Hepatic stellate cell (primary cell): ENCODE measurements around the gene TRIM45.

Experiments used
- DNase-seq: peaks from one replicate; pipeline ENCODE4 v3.0.0; 2011; ENCODE audit warnings: low spot score

The TRIM45 gene

DNA sequence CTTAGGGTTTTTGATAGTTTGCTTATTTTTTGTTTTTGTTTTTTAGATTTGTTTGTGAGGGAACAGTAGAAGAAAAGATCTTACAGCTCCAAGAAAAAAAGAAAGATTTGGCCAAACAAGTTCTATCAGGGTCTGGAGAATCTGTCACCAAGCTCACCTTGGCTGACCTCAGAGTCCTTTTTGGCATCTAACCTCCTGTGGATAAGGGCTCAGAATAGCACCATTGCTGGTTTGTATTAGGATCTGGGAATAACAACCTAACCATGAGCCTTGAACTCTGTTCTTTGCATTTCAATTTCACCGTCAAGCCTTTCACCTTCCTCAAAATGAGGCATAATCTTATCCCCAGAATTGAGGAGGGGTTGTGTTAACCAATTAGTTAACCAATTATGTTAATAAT is 20.2 kb downstream of the TRIM45 start:
- no peak for DNase-seq

DNA sequence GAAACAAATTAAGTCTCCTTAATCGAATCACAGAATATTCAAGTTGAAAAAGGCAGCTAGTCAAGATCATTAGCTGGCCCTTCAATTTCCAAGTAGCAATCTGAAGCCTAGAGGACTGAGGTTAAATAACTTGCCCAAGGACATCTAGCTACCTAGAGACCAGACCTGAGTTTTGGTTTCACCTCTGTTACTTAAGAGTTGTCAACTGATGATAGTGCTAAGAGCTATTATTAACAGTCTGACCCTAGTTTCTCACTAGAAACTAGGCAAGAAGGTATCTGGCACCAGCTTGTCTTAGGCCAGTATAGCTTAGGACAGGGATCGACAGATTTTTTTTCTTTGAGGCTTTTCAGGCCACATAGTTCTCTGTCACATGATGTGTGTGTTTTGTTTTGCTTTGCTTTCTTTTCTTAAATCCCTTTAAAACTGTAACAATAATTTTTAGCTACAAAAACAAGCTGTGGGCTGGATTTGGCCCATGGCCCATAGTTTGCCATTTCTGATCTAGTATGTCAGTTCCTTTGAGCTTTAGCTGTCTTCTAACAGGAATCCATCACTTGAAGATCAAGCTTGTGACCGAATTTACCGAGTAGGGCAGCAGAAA is 23.2 kb downstream of the TRIM45 start:
- no peak for DNase-seq

DNA sequence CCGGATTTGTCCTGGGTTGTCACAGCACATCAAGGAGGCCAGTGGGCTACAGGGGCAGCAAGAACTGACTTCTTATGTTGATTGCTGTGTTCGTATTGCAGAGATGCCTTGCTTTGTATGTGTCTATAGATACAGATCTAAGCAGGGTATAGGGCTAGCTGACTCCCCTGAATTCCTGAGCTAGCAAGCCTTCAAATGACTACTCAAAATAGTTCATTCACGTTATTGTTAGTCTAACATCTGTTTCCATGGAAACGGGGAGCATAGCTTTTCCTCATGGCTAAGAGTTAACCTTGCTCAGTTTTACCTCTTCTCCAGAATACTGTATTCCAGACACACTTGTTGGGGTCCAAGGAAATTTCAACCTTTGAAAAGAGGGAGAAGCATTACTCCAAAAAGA is 24.1 kb downstream of the TRIM45 start:
- DNase-seq, result peak; percentile 12

DNA sequence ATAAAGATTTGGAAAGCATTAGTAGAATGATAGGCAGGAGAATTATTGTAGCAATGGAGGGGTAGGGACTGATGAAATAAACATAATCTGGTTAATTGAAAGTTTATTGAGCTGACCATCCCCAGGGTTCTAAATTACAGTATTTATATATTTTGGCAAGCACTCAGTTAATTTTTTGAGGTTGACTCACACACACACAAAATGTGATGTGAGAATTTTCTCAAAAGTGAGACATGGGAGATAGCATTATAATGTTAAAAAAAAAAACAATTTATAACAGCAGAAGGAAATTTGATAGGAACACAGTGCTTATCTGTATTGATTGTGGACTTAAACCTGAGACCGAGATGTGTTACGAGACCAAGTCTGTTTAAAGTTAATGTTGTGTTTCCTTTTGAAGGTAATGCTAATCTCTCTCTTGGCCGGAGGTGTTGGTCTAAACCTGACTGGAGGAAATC is 24.6 kb downstream of the TRIM45 start:
- DNase-seq, result no peak

DNA sequence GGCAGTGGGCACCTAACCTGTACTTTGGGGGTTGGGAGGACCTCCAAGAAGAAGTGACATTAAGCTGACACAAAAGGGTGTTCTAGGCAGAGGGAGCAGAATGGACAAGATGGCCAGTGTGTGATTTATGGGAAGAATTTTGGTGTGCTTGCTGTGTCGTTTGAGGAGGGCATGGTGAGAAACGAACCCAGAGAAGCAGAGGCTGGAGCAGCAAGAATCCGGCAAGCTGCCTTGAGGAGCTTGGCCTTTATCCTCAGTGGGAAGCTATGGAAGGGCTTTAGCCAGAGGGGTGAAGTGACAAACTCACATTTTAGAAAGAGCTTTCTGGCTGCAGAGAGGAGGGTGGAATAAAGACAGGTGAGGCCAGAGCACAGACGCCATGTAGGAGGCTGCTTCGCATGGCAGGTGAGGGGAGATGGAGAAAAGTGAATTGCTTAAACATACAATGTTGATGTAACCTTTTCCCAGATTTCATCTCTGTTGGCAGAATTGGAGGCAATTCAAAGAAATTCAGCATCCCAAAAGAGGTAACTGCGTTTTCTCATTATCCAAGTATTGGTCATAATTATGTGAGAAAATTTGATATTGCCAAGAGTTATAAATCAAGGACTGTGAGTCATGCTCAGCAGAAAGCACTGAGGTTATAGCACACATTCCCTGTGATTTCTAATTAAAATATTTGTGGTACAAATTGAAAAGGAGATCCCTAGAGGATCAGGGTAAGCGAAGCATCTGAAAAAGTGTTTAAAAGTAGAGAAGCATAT is 26.5 kb downstream of the TRIM45 start:
- no peak for DNase-seq

DNA sequence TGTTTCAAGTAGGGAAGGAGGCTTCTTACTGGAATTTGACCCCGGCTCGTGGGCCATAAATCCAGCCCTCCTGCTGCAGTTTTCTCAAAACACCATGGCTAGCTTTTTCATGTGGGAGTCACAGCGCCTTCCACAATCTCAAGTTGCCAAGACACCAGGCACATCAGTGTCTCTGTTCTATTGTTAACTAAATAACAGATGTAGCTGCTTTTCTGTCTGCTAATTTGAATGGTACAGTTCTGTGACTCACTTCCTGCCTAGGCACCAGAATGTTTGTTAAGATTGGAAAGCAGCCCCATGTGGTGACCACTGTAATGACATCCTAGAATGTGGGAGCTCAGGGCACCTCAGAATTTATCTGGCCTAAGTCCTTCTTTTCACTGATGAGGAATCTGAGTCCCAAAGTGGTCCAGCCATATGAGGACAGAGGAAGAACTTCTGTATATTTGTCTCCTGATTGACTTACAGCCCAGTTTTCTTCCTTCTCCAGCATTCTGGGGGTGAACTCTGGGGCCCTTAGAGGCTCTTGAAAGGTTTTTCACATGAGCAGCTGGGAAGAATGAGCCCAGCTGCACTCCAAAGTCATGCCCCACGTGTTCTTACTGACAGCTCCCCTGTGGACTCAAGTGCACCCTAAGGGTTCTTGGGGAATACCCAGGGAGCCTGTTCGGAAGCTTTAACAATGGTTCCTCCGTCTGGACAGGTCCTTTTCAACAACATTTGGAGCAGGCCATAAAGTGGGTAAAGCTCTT is 27.5 kb downstream of the TRIM45 start:
- DNase-seq, result peak; percentile 23

DNA sequence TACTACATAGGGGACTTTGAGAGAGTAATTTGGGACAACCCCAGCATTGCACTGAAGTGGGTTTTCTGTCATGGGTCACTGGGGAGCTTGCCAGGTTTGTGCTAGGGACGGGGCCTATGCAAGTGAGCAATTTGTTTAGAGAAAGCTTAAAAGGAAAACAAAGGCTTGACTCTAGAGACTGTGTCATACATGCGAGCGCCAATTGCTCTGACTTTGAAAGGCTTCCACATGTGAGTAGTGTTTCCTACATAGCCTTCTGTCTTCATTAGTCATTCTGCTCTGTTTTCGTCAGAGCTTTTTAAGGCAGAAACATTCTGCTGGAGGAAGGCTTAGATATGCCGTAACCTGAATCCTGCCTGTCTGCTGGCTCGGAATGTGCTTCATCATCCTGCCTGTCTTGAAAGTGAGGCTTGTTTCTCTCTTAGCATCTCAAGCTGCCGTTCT is 28.4 kb downstream of the TRIM45 start:
- peak; percentile 82 for DNase-seq

DNA sequence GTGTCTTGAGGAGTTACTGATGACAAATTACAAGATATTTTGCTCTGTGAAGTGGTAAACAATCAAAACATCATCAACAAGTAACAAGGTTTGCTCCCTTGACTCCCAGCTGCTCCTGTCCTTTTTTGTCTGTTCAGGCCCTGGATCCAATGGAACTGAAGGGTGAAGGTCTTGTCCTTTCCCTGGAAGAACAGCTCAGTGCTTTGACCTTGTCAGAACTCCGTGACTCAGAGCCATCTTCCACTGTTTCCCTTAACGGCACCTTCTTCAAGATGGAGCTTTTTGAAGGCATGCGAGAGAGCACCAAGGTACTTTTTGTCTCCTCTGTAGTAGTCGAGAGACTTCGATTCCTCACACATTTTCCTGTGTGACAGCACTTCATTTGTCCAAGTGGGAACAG is 29.0 kb downstream of the TRIM45 start:
- DNase-seq, result no peak

DNA sequence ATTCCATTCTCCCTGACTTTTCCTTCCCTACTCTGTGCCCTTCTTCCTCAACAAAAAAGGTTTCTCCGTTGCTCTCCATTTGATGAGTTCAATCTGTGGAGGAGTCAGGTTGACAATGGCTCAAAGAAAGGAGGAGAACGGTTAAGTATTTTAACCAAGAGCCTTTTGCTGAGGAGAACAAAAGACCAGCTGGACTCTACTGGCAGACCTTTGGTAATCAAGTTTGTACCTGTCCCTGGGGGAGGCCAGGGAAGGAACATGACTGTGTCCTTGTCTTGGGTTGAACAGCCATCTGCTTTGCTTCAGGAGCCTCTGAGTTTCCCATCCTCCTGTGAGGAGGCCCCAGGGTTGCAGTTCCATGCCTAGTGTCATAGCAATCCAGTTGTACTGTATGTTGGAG is 31.6 kb downstream of the TRIM45 start:
- DNase-seq, result no peak

DNA sequence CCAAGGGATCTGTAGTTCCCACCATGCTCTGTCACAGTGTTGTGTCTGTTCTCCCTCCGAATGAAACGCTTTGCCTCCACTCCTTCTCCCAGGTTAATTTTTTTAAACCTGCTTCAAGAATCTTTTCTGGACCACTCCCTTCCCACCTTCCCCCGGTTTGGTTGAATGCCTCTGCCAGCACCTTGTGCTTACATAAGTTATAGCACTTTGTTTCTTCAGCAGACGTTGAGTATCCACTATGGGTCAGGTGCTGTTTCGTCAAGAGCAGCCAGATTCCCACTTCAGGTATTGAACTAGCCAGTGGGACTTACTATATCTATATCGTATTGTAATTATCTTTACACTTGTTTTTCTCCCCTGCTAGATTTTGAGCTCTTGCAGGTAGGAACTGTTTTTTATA is 33.9 kb downstream of the TRIM45 start:
- no peak for DNase-seq

DNA sequence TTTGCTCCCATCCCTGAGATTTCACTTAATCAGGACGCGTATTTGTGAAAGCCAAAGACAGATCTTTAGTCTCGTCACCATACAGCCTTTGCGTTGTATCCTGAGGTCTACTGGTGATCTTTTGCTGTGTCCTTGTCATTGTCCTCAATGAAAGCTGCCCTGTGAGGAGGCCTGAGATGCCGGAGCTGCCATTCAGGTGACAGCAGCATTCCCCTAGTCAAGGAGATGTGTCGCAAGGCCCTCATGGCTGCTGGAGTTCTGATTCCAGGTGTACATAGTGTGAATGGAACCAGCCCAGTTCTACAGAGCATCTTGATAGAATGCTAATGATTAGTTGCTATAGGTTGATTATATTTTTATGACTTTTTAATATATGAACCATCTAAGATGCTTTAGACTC is 37.3 kb downstream of the TRIM45 start:
- no peak for DNase-seq

DNA sequence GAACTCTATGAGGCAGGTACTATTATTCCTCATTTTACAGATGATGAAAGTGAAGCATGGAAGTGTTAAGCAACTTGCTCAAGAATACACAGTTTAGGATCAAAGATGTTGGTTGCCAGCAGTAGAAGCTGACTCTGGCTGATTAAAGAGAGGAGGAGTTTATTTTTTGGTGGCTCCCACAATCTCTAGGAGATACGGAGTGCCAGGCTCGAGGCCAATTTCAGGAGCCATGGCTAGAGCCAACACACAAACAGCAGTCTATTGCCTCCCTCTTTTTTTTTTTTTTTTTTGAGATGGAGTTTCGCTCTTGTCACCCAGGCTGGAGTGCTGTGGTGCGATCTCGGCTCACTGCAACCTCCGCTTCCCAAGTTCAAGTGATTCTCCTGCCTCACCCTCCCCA is 41.8 kb downstream of the TRIM45 start:
- no peak for DNase-seq

DNA sequence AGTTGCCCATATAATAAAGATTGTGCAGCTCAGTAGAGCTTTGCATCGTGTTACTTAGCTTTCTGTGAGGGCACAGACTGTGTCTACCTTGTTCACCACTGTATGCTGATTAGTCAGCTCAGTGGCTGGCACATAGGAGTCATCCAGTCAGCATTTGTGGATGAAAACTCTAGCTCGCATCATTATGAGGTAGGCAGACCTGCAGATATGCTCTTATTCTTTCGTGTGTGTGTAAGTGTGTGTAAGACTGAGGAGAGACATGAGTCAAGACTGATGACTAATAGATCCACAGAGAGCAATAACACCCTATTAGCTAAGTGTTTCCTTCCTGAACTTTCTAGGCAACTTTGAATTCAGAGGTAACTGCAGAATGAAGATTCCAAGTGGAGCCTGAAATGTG is 44.3 kb downstream of the TRIM45 start:
- DNase-seq, result peak; percentile 29

DNA sequence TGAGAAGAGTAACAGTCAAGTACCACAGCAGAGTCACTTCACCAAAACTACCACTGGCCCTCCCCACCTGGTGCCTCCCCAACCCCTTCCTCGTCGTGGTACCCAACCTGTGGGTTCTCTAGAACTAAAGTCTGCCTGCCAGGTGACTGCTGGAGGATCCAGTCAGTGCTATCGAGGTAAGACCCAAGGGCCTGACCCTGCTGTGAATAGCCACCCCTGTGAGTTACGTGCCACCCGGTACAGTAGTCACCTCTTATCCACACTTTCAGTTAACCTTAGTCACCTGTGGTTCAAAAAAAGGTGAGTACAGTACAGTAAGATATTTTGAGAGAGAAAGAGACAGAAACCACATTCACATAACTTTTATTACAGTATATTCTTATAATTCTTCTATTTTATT is 44.9 kb downstream of the TRIM45 start:
- DNase-seq, result no peak

DNA sequence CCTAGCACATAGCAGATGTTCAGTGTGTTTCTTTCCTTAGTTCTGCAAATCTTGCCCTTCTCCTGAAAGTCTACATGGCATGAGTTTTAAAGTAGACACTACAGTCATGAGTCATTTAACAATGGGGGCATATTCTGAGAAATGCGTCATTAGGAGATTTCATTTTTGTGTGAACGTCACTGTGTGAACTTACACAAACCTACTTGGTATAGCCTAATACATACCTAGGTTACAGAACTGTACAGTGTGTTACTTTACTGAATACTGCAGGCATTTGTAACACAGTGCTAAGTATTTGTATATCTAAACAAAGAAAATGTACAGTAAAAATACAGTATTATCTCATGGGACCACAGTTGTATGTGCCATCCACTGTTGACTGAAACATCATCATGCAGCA is 51.4 kb downstream of the TRIM45 start:
- DNase-seq, result no peak

DNA sequence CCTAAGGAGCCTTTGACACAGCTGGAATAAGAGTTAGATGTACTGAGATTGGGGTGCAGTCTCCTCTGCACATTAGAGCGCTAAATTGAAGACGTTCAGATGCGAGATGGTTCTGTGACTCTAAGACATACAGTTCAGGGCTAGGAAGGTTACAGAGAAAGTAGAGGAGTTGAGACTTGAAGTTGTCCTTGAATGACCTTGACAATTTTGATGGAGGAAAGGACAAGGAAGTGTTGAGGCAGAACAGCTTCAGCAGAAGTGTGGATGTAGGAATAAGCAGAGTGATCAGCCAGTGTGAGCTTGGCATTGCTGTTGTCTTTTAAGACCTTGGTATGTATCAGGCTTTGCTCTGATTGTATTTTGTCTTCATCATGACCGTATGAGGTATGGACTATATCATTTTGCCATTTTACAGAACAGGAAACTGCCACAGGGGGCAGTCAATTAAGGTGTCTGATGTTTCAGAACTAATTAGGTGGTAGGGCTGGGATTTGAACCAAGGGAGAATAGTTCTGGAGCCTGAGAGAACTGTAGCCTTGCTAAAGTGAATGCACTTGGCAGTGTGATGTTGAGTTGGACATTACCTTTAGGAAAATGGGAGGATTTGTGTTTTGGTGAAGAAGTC is 52.2 kb downstream of the TRIM45 start:
- DNase-seq, result no peak

DNA sequence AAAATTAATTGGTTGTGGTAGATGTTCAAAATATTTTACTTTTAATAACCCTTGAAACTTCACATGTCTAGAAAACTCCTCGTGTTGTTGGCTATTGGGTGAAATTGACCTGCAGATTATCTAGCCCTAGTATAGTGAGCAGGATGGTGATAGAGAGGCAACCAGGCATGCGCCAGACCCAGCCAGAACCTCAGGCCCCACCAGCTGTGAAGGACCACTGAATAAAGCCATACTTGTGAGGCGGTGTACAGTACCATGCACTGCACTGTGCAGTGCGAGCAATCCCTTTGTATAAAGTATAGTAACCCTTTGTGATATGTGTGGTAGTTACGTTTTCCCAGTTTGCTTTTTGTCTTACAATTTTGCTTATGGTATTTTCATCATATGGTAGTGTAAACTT is 53.0 kb downstream of the TRIM45 start:
- DNase-seq, result no peak

DNA sequence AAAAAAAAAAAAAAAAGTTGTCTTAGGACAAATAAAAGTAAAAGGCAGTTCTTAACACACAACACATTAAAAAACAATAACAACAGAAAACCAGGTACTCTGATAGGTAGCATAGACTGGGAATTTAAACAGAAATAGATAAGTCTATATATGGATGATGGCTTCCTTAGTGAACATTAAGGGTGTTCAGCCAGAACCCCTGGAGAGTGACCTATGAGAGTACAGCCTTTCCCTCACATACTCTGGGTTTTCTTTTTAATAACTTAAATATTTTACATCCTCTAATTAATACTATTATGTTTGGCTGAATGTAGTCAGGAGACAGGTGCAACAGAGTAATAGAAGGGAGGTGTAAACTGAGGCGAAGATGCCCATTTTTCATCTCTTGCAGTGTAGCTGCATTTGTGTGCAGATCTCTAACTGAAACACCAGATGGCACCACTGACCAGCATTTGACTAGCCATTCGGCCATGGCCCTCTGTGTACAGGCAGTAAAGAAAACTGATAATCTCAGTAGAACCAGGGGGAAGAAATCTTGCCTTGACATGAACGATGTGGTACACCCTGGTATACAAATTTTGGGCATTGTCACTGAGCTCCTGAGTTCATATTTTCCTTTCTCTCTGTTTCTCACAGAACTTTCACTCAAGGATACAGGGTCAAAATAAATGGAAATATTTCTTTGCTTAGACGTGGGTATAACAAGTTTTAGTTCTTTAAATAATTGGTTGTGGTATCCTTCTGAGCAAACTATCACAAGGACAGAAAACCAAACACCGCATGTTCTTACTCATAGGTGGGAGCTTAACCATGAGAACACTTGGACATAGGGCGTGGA is 53.8 kb downstream of the TRIM45 start:
- DNase-seq, result peak; percentile 67

DNA sequence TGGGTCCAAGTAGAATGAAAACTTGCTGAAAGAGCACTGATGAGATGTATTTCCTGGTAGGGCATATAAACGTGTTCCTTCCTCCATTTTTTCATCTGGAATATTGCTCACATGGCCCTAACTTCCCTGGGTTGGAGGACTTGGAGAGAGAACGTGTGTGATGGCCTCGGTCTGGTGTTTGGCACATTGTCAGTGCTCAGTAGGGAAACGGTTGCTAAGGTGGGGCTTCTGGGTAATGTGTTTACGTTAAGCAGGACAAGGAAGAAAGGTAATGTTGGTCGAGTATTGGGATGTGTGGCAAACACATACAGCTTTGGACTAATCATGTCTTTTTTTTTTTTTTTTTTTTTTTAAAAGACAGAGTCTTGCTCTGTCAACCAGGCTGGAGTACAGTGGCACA is 55.2 kb downstream of the TRIM45 start:
- no peak for DNase-seq

DNA sequence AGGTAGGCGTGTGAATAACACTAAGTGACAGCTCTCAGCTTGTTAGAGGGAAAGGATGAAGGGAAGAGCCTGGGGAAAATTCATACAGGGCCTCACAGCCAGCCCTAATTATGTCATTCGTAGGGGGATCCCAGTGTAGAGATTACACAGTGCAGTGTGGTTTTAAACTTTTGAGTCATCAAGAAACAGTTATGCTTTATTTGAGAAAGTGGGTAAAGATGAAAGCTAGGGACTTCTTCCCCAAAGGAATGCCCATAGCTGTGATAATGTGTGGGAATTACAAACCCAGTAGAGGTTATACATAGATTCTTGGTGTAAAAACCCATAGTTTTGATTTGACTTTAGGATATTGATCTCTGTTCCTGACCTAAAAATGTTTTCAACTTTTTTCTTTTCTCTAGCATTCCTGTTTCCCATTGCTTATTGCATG is 59.5 kb downstream of the TRIM45 start:
- peak; percentile 78 for DNase-seq
